GM21423 (cell line): ENCODE data around the gene ABHD16B.
"Not testable (repeated sequence)": the region's sequence is repeated elsewhere in the genome, so short reads cannot be mapped to it uniquely, and the experiment has no call there.

Experiments
- ATAC-seq: cut with Tn5 transposase; IDR thresholded peaks from one replicate; pipeline ENCODE4 v1.9.1; 2021; ENCODE audit warnings: mild to moderate bottlenecking, moderate library complexity; ENCODE audit not compliant: unreplicated experiment

ABHD16B gene

DNA sequence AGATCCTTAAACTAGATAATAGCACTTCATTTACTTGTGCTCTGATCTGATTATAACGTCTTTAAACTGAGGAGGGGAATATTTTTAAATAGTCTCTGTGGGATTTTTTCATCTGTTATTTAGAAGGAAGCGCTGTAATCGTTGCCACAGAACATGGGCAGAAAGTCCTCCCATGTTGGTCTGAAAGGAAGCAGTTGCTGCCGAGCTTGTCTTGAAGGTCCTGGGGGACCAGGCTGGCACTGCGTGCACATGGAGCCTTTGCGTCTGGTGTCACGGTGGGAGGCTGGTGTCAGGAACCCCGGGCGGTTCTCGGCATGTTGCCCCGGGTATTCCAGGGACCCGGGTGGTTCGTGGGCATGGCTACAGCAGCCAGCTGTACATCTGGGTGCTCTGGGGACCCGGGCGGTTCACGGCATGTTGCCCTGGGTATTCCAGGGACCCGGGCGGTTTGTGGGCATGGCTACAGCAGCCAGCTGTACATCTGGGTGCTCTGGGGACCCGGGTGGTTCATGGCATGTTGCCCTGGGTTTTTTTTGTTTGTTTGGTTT lies 15.3 kb downstream of the ABHD16B start:
- no peak for ATAC-seq

DNA sequence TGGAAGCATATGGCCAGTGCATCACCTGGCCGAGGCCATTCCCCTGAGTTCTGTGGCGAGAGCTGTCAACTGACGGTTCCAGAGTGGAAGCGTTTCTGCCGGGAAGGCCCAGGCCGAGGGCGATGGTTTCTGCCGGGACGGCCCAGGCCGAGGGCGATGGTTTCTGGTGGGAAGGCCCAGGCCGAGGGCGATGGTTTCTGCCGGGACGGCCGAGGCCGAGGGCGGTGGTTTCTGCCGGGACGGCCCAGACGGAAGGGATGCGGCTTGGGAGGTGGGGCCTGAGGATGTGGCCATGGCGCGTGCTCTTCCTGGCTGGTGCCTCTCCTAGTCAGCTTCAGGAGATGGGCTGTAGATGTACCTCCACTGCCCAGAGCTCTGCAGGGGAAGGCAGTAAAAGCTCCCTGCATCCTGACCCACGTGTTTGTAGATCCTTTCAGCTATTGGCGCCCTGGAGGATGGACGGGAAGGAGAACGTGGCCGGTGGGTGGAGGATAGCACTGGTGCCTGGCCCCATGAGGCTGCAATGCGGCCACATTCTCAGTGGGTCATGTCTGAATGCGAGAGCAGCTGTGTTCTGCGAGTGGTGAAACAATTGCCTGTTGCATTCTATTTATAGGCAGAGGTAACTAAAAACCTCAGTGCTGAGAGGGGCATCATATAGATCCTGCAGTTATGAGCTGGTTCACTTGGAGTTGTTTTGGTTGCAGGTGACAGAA lies 16.6 kb downstream of the ABHD16B start:
- ATAC-seq: no peak

DNA sequence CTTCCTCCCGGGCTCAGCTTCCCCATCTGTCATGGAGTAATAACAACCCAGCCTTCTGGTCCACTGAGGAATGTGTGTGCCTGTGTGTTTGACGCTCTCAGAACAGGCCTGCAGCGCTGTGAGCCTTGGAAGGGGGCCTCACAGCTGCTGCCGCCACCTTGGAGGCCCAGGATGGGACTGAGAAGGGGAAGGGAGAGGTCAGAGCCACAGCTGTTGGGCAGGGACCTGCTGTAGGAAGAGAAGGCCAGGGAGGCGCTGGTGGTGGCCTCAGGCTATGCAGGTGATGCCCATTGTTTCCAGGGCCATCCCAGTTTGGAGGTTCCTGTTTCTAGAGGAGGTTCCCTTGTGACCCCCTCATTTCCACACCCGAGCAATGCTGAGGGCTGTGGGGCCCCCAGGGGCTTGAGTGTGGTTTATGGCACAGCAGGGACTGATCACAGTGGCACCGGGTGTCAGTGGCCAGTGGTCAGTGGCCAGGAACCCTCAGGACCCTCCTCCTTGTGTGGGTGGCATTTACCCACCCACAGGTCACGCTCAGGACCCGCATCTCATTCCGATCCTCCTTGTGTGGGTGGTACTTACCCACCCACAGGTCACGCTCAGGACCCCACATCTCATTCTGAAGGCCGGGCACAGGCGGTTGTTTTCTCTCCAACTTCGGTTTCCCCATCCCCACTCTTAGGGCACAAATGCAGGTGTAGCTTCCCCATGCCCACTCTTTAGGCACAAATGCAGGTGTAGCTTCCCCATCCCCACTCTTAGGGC lies 17.8 kb downstream of the ABHD16B start:
- ATAC-seq: no peak

DNA sequence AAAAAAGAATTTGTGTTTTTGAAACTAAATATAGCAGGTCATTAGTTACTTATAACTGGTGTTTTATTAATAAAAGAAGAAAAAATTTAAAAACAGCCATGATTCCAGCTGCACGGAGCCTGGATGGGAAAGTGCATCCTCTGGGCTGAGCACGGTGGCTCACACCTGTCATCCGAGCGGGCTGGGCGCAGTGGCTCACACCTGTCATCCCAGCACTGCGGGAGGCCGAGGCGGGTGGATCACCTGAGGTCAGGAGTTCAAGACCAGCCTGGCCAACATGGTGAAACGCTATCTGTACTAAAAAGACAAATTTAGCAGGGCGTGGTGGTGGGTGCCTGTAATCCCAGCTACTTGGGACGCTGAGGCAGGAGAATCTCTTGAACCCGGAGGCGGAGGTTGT lies 19.6 kb downstream of the ABHD16B start:
- not testable (repeated sequence) for ATAC-seq

DNA sequence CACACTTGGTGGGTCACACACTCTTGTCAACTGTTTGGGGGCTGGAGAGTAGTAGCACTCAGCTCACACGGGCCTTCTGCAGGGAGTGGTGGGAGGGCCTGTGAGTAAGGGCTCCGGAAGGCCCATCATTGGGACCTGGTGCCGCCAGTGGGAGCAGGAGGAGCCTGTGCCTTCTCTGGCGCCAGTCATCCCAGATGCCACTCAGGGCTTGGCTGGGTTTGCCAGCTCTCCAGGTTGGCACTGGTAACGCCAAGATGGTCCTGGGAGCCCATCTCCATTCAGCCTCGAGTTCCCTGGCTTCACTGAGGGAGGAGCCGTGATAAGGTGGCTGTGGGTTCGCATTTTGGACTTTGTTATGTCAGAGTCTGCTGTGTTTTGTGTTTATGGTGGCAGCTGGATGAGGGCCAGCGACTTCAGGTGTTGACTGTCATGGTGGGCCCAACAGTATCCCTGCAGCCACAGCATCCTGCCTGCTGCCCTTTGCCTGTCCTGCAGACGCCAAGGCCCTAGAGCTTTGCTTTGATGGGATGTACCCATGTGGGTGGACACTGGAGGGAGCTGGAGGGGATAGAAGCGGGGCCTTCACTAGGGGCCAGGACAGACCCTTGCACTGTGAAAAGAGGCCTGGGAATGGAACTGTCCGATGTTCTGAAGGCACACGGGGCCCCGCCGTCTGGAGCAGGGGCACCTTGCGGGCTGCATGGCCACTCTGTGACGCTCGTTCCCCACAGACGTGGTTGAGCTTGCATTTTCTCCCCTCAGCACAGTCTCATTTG lies 20.3 kb downstream of the ABHD16B start:
- ATAC-seq: no peak

DNA sequence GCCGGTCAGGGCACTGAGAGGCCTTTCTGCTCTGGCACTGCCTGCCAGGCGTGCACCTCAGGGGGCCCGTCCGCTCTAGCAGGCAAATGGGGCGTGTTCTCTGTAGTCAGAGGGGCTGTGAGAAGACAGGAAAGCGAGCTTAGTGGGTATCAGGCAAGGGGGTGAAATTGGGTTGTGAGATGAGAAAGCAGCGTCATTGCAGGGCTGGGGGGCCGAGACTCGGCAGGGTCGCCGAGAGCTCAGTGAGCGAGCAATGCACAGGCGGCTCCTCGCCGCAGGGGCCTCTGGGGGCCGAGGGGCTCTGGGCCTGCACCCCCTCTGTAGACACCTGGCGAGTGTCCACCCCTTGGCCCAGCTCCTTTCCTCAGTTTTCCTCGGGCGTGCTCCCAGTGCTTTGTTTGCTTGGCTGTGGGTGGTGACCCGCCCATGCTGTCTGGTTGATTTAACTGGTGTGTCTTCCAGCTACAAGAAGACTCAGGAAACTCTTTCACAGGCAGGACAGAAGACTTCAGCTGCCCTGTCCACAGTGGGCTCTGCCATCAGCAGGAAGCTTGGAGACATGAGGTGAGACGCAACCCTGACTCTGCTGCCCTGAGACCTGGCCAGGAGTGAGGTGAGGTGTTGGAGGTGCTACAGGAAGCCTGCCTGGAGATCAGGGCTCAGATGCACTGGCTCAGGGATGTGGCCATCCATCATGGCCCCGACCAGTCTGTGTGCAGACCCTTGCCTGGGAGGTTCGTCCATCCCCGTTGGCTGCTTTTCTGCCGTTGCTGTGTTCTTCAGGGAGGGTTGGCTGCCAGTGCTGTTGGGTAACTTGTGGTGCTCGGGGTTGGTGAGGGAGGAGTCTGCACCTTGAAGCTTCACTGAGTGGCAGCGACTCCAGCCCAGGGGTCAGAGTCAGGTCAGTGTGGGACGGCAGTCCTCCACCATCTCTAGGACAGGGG lies 21.2 kb downstream of the ABHD16B start:
- no peak for ATAC-seq

DNA sequence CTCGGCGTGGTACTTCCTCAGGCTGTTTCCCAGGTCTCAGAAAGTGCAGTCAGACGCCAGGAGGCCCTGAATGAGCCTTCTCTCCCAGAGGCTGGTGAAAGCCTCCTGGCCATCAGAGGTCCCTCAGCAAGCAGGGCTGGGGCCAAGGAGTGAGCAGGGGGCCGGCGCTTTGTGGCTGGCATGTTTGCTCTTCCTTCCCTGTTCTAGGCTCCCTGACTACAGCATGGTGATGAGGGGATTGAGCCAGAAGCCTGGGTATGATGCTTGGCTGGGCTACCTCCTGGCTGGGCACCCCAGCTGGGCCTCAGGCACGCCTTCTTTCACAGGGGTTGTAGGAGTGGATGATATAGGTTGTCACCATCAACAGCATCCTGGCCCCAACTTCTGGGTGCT lies 21.9 kb downstream of the ABHD16B start:
- no peak for ATAC-seq

DNA sequence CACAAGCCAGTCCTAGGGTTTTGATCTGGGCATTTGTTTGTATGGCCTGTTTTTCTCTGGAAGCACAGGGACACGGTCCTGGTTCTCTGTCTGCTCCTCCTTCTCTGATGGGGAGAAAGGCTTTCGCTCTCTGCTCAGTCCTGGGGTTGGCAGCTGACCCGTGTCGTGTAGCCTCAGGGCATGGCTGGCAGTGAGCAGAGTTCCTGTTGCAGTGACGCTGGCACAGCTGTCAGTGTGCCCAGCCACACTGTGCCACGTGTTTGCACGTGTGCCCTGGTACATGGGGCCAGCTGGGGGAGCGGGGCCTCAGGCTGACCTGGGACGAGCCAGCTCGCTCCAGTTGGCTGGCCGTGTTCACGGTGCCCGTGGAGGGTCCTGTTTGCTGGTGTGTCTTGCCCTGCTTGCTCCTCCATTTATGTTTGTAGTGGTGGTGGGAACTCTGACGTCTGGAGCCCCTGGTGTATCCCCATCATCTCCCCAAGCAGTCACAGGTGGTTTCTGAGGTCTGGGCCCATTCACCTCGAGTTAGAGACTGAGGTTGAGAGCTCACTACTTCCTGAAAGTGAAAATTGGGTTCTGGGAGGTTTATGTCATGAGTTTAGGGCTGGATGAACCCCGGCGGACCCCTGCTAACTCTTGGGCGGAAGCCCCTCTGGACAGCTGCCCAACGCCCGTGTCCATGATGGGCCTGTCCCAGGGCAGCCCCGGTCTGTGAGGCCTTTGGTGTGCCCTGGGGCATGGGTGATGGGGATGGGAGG lies 23.4 kb downstream of the ABHD16B start:
- ATAC-seq: no peak

DNA sequence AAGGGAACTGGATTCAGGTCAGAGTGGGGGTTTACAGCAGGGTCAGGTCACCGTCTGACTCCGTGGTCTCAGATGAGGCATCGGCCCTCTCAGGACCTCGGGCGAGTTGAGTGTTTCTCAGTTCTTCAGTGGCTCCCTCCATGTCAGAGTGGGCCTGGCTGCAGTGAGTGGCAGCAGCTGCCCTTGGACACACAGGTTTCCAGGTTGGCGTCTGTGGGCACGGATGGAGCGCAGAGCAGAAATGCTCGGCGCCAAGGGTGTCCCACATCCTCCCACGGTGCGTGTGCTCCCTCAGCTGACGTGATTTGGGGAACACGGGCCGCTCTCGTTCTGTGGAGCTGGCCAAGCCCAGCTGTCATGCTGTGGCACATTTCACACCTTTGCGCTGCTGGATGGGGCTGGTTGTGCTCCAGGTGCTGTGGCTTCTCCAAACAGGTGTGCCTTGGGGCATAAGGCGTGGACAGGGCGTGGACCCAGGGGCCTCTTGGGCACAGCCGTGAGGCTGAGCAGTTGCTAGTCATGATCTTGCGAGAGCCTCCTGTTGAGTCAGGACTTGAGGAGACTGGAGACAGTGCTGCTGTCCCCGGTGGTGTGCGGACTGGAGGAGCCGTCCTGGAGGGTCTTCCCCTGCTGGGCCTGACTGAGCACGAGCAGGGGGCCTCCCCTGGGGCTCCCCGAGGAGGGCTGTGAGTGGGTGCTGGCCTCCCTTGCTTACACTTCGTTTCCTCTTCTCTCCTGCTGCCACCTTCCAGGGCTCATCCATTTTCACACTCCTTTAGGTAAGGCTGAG lies 24.2 kb downstream of the ABHD16B start:
- ATAC-seq: no peak

DNA sequence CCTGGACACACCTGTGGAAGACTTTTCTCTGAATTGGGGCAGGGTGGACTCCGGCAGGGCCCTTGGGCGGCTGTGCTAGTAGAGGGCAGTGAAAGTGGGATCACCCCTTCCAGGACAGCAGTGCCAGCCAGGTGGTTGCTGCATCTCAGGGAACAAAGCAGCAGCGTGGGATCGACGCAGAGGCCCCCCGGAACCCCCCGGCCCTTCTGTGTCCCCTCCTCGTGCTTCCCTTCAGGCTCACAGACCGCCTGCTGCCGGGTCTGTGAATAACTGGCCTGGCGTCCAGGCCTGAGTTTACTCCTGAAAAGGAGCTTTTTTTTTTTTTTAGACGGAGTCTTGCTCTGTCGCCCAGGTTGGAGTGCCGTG lies 24.7 kb downstream of the ABHD16B start:
- ATAC-seq: no peak

DNA sequence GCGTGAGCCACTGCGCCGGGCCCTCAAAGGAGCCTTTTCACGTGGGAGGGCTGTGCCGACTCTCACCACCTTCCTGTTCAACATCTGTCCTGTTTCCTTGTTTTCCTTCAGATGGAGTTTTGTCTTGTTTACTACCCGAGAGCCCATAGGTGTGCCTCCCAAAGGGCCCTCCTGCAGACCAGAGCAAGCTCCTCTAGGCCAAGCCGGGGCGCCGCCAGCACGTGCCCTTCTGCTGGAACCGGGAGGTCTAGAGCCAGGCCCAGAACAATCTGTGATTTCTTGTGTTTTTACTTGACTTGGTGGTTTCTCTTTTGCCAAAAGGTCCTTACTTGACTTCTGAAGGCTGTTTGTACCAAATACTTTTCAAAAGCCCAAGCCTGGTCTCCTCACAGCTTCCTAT lies 25.6 kb downstream of the ABHD16B start:
- ATAC-seq: no peak

DNA sequence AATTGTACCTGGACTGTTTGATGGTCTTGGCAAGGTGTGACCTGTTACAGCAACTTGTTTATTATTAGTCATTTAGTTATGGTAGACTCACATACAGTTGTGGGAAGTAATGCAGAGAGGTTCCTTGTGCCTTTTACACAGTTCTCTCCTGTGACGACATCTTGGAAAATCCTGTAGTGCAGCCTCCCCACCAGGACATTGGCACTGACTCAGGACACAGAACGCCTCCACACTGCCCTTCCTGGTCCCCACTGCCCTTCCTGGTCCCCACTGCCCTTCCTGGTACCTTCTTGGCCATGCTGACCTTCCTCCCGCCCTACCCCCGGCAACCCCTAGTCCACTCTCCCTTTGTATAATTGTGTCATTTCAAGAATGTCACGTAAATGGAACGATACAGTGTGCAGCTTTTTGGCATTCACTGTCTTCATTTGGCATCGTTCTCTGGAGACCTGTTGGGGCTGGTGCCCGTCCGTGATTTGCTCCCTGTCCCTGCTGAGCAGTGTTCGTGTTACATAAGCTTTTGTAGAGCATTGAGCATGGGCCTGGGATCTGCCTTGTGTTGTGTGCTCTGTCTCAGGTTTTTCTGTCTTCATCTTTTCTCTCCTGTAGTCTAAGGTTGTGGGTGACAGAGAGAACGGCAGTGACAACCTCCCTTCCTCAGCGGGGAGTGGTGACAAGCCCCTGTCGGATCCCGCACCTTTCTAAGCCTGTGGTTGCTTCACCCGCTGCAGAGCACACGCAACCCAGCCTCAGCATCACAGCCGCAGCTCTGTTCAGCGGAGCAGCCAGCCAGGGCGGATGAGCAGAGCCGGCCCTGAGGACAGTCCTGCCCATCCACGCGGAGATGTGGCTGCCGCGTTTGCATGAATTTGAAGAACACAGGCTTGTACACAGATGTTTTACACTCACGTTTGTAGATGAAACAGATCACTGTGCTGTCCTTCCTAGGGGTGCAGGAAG lies 28.2 kb downstream of the ABHD16B start:
- no peak for ATAC-seq

DNA sequence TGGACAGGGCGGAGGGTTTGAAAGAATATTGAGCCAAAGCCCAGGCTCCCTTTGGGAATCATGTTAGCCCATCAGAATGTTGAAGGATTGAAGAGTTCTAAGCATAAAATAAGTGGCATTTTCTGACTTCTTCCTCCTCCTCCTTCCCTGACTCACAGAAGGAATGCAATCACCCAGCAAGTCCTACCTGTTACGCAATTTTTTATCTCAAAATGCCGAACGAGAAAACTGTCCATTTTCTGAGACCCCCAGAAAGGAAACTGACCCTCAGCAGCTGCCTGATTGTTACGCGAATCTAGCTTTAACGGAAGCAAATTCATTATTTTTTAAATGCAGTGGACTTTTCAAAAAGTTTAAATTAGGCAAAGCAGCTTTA lies 28.9 kb downstream of the ABHD16B start:
- no peak for ATAC-seq

DNA sequence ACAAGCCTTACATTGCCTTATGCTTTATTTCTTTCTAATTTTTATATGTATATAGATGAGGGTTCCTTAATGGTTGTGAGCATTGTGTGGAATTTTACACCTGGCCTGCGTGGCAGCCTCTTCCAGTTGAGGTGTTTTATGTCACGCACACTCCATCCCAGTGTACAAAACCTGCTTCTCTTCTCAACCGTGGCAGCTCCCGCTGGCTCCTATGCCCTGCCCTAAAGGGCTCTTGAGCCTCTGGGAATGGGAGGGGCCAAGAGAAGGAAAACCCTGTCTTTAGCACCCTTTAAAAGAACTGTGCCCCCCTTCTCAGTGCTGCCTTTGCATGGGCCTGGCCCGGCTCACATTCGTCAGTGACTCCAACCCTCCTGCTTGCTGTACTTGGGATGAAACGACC lies 29.3 kb downstream of the ABHD16B start:
- no peak for ATAC-seq

DNA sequence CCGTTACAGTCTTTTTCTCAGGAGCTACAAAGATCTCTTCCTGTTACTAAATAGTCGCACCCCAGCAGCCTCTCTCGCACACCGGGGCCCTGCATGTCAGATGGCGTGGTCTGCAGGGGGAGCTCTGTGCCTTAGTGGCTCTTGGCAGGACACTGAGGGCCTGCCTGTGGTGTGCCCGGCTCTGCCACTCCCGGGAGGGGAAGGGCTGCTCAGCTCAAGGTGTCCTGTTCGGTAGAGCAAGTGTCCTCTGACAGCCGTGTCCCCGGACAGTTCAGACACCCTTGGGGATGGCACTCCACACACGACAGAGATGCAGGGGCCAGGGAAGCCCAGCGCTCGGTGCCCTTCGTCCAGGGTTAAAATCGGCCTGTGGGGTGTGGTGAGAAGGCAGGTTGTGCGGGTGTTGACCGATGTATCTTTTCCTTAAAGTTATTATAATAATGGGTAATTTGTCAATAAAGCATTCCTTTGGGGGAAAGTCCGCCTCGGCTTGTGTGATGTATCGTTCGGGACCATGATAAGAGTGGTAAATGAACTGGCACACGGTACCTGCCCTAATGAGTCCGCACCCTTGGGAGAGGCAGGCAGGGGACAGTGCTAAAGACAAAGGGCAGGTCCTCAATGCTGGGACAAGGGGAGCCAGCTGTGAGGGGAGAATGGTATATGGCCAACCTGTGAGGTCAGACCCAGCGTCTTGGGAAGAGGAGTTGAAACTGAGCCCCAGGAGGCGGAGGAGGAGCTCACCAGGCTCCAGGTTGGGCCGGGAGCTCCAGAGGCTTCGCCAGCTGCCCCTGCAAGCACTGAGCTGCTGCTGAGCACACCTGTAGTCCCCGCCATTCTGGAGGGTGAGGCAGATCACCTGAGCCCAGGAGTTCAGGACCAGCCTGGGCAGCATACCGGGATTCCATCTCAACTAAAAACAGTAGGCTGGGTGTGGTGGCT lies 30.0 kb downstream of the ABHD16B start:
- no peak for ATAC-seq

DNA sequence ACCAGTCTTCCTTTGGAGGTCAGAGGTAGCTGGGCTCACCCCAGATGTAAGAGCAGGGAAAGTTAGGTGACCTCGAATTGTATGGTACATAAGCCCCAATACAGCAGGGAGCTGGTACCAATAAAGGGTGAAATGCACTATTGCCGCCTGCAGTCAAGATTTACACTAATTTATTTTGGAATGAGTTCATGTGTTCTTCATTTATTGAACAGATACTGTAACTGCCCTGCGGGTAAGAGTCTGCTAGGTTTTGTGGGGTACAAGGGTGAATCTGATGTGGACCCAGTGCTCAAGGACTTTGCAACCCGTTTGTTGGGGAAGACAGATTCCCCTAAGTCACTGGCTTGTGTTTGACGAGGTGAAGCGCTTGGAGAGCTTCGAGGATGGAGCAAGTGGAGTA lies 31.1 kb downstream of the ABHD16B start:
- ATAC-seq: no peak

DNA sequence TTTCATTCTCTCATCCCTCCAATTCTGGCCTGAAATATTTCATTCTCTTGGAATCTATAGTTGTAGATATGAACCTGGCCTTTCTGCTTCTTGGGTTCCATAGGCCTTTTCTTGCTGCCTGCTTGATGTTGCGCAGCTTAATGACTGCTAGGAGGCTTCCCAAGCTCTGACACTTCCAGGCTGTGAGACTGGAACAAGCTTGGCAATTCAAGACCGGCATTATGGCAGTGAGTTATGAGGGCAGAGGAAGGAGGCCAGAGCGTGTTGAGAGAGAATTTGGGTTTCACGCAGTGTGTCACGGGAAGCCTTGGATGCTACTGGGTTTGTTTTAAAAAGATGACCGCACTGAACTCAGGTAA lies 32.7 kb downstream of the ABHD16B start:
- no peak for ATAC-seq
